ENCODE data around the gene MT3. TPM values are rescaled to one million over a fixed set of nuclear protein-coding genes. Genes with fewer than 3 reads are reported as not detected.

The MT3 gene
- total RNA-seq, 4 donors from 2014 or later: not detected

- DNase-seq: no peak
- WGBS, 2 donors: 43 to 63% methylated on average over 4 of the region's 4 CpGs
- intact Hi-C loops (cut with DNase I): no loop called here
- Histone ChIP-seq H3K9me3 (no peaks in the 10 kb centered on the region), H3K27ac (peak overlapping the region; percentile 63 to 82 (median 76)), H3K36me3 (no peaks in the 10 kb centered on the region), H3K4me3 (no peak overlapping the region), H3K4me1 (peaks cover 9 to 66% (median 27%) of the 10 kb centered on the region in 3 donors), H3K27me3 (no peaks in the 10 kb centered on the region)
- TF ChIP-seq POLR2A (IDR thresholded peaks at IDR 0.05): no peak
- no peak for TF ChIP-seq CTCF (IDR thresholded peaks at IDR 0.05)
These were observed 41.3 kb upstream of the MT3 start for GRCh38 chr16:56547949-56548567.

- Histone ChIP-seq H3K36me3 (no peaks in the 10 kb centered on the region), H3K4me1 (peaks cover 9 to 66% (median 27%) of the 10 kb centered on the region in 3 donors), H3K4me3 (no peak overlapping the region), H3K9me3 (no peaks in the 10 kb centered on the region), H3K27ac (peak overlapping the region; percentile 10 to 82 (median 76)), H3K27me3 (peaks cover 0 to 3% (median 0%) of the 10 kb centered on the region in 4 donors)
- TF ChIP-seq CTCF (IDR thresholded peaks at IDR 0.05): no peak
- TF ChIP-seq POLR2A (IDR thresholded peaks at IDR 0.05): no peak
- intact Hi-C loops (cut with DNase I): no loop called here
- no peak for DNase-seq
These were observed 40.2 kb upstream of the MT3 start for GRCh38 chr16:56549161-56549560.

GRCh38 chr16:56549744-56550385, 39.5 kb upstream of the MT3 start:
- Histone ChIP-seq H3K4me1 (peaks cover 9 to 66% (median 27%) of the 10 kb centered on the region in 3 donors), H3K27me3 (peaks cover 0 to 10% (median 0%) of the 10 kb centered on the region in 4 donors), H3K9me3 (no peaks in the 10 kb centered on the region), H3K36me3 (no peaks in the 10 kb centered on the region), H3K27ac (peak overlapping the region in 1 of 4 donors; percentile 81), H3K4me3 (no peak overlapping the region)
- intact Hi-C loops (cut with DNase I): no loop called here
- TF ChIP-seq CTCF (IDR thresholded peaks at IDR 0.05) (no peak), POLR2A (IDR thresholded peaks at IDR 0.05) (no peak)
- WGBS, 2 donors: 47 to 66% methylated on average over 5 of the region's 5 CpGs
- DNase-seq: no peak

- 25 to 38% methylated on average over 11 of the region's 11 CpGs for WGBS, 2 donors
- intact Hi-C loops (cut with DNase I): no loop called here
- no peak overlapping the region for H3K4me3 ChIP-seq
- TF ChIP-seq CTCF (IDR thresholded peaks at IDR 0.05) (no peak), POLR2A (IDR thresholded peaks at IDR 0.05) (no peak)
- H3K36me3 ChIP-seq: no peaks in the 10 kb centered on the region
- no peaks in the 10 kb centered on the region for H3K9me3 ChIP-seq
- no peak for DNase-seq
- peak overlapping the region; percentile 36 to 81 (median 60) for H3K27ac ChIP-seq
- peaks cover 0 to 20% (median 0%) of the 10 kb centered on the region in 4 donors for H3K27me3 ChIP-seq
- peaks cover 9 to 54% (median 27%) of the 10 kb centered on the region in 3 donors for H3K4me1 ChIP-seq
These were observed 37.3 kb upstream of the MT3 start for GRCh38 chr16:56551796-56552738.
